ENCODE data around the gene HSPA8. TPM values are rescaled to one million over a fixed set of nuclear protein-coding genes. Genes with fewer than 3 reads are reported as not detected.

The HSPA8 gene
- polyA plus RNA-seq, 1 donor from 2014 or later: 2,242 TPM

DNA sequence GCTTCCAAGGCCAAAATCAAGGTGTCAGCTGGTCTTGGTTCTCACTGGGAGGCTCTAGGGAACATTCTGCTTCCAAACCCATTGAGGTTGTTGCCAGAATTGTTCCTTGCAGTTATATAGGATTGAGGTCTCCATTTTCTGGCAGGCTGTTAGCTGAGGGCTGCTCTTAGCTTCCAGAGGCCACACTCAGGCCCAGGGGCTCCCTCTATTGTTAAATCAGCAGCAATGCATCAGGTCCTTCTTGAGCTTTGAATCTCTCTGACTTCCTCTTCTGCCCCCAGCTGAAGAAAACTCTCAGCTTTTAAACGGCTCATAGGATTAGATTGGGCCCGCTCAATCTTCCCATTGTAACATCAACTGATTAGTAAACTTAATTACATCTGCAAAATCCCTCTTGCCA, 41.0 kb downstream of the HSPA8 start:
- Histone ChIP-seq H3K79me2 (replicated peaks; ENCODE audit: insufficient read depth, low read length) (no peaks in the 10 kb centered on the region), H3K27me3 (ENCODE audit: insufficient read depth, low read depth, low read length) (no peaks in the 10 kb centered on the region), H3K9me3 (ENCODE audit: low read length) (no peaks in the 10 kb centered on the region), H3K36me3 (ENCODE audit: insufficient read depth, low read length) (no peaks in the 10 kb centered on the region), H3K4me2 (ENCODE audit: low read length) (no peak overlapping the region), H4K20me1 (ENCODE audit: insufficient read depth) (no peaks in the 10 kb centered on the region), H3K27ac (ENCODE audit: low read length) (no peak overlapping the region), H3K9me2 (ENCODE audit: insufficient read depth, low read length) (no peaks in the 10 kb centered on the region), H3K4me3 (ENCODE audit: low read length) (no peak overlapping the region), H3F3A (ENCODE audit: insufficient read depth, low read length, poor library complexity, severe bottlenecking) (no peaks in the 10 kb centered on the region), H3K9ac (ENCODE audit: low read length) (no peak overlapping the region), H2AFZ (ENCODE audit: low read depth, low read length) (no peak overlapping the region)
- TF ChIP-seq EP300 (conservative IDR thresholded peaks at IDR 0.05; ENCODE audit: poor library complexity, severe bottlenecking) (no peak), POLR2AphosphoS5 (IDR thresholded peaks at IDR 0.05) (no peak), EZH2 (IDR thresholded peaks at IDR 0.05; ENCODE audit: borderline replicate concordance, insufficient read depth, low read length, poor library complexity, severe bottlenecking) (no peak), RAD21 (conservative IDR thresholded peaks at IDR 0.05) (no peak), MXI1 (conservative IDR thresholded peaks at IDR 0.05; ENCODE audit: poor library complexity, severe bottlenecking) (no peak), TAF1 (IDR thresholded peaks at IDR 0.05; ENCODE audit: low read depth) (no peak), CTCF (IDR thresholded peaks at IDR 0.05; ENCODE audit: poor library complexity, severe bottlenecking) (no peak), SMC3 (conservative IDR thresholded peaks at IDR 0.05; ENCODE audit: poor library complexity) (no peak)
- TF ChIP-seq, protein P1, sequence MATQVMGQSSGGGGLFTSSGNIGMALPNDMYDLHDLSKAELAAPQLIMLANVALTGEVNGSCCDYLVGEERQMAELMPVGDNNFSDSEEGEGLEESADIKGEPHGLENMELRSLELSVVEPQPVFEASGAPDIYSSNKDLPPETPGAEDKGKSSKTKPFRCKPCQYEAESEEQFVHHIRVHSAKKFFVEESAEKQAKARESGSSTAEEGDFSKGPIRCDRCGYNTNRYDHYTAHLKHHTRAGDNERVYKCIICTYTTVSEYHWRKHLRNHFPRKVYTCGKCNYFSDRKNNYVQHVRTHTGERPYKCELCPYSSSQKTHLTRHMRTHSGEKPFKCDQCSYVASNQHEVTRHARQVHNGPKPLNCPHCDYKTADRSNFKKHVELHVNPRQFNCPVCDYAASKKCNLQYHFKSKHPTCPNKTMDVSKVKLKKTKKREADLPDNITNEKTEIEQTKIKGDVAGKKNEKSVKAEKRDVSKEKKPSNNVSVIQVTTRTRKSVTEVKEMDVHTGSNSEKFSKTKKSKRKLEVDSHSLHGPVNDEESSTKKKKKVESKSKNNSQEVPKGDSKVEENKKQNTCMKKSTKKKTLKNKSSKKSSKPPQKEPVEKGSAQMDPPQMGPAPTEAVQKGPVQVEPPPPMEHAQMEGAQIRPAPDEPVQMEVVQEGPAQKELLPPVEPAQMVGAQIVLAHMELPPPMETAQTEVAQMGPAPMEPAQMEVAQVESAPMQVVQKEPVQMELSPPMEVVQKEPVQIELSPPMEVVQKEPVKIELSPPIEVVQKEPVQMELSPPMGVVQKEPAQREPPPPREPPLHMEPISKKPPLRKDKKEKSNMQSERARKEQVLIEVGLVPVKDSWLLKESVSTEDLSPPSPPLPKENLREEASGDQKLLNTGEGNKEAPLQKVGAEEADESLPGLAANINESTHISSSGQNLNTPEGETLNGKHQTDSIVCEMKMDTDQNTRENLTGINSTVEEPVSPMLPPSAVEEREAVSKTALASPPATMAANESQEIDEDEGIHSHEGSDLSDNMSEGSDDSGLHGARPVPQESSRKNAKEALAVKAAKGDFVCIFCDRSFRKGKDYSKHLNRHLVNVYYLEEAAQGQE (IDR thresholded peaks at IDR 0.05; ENCODE audit: borderline replicate concordance): no peak

DNA sequence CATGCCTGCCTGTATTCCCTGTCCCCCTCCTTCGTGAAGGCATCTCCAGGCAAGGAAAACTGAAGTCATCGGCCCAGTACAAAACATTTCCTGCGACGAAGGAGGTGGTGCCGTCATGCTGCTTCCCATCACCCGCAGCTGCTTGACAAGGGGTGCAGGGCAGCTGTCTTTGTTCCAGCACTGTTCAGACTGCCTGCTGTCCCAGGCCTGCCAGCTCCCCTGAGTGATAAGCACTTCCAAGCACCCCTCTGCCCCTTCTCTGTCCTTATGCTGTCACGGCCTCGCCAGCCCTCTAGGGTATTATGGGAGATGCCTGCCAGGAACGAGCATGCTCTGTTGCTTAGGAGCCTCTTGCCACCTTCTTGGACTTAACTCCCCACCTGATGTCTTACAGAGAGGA, 43.2 kb downstream of the HSPA8 start:
- Histone ChIP-seq H4K20me1 (ENCODE audit: insufficient read depth) (no peaks in the 10 kb centered on the region), H3K4me3 (ENCODE audit: low read length) (no peak overlapping the region), H3K27ac (ENCODE audit: low read length) (no peak overlapping the region), H3K27me3 (ENCODE audit: insufficient read depth, low read depth, low read length) (no peaks in the 10 kb centered on the region), H3K9me3 (ENCODE audit: low read length) (no peaks in the 10 kb centered on the region), H3K9me2 (ENCODE audit: insufficient read depth, low read length) (no peaks in the 10 kb centered on the region), H3K9ac (ENCODE audit: low read length) (no peak overlapping the region), H3K79me2 (replicated peaks; ENCODE audit: insufficient read depth, low read length) (no peaks in the 10 kb centered on the region), H3K36me3 (ENCODE audit: insufficient read depth, low read length) (no peaks in the 10 kb centered on the region), H2AFZ (ENCODE audit: low read depth, low read length) (no peak overlapping the region), H3K4me2 (ENCODE audit: low read length) (no peak overlapping the region), H3F3A (ENCODE audit: insufficient read depth, low read length, poor library complexity, severe bottlenecking) (no peaks in the 10 kb centered on the region)
- no peak for TF ChIP-seq CTCF (IDR thresholded peaks at IDR 0.05; ENCODE audit: poor library complexity, severe bottlenecking)
- no peak for TF ChIP-seq TAF1 (IDR thresholded peaks at IDR 0.05; ENCODE audit: low read depth)
- no peak for TF ChIP-seq SMC3 (conservative IDR thresholded peaks at IDR 0.05; ENCODE audit: poor library complexity)
- TF ChIP-seq MXI1 (conservative IDR thresholded peaks at IDR 0.05; ENCODE audit: poor library complexity, severe bottlenecking): no peak
- TF ChIP-seq POLR2AphosphoS5 (IDR thresholded peaks at IDR 0.05): no peak
- TF ChIP-seq EZH2 (IDR thresholded peaks at IDR 0.05; ENCODE audit: borderline replicate concordance, insufficient read depth, low read length, poor library complexity, severe bottlenecking): no peak
- TF ChIP-seq EP300 (conservative IDR thresholded peaks at IDR 0.05; ENCODE audit: poor library complexity, severe bottlenecking): no peak
- no peak for TF ChIP-seq RAD21 (conservative IDR thresholded peaks at IDR 0.05)
- TF ChIP-seq, protein P1 (IDR thresholded peaks at IDR 0.05; ENCODE audit: borderline replicate concordance): no peak

Data from neural cell (in vitro differentiated cells).